GM20000 (cell line): ENCODE measurements around the gene TMEM203.

ENCODE experiments used
- DNase-seq: peaks from one replicate; pipeline ENCODE4 v3.0.0; 2012; ENCODE audit warnings: low spot score
- CTCF ChIP-seq: IDR thresholded peaks from 2 replicates; pipeline ENCODE4 v1.5.1; 2012; ENCODE audit warnings: mild to moderate bottlenecking, control low read depth; ENCODE audit errors: extremely low read depth, missing control alignments

Gene TMEM203

GRCh38 chr9:137201205-137201868 is 4.1 kb downstream of the TMEM203 start:
- DNase-seq = no peak
- TF ChIP-seq CTCF = no peak

- TF ChIP-seq CTCF = no peak
- DNase-seq = peak; percentile 100
These were observed 4.9 kb downstream of the TMEM203 start, which contains the start of gene TPRN for GRCh38 chr9:137200311-137201204. TPRN (minus strand) TSS chr9:137200741; CDS start chr9:137200711, 30 bp downstream.

- TF ChIP-seq CTCF = no peak
- no peak for DNase-seq
These were observed 5.9 kb downstream of the TMEM203 start for GRCh38 chr9:137199411-137200121.

GRCh38 chr9:137198902-137199283 is 6.6 kb downstream of the TMEM203 start:
- DNase-seq = no peak
- TF ChIP-seq CTCF = no peak

- no peak for TF ChIP-seq CTCF
- no peak for DNase-seq
These were observed 7.2 kb downstream of the TMEM203 start for GRCh38 chr9:137198051-137198901.

- TF ChIP-seq CTCF = no peak
- no peak for DNase-seq
These were observed 9.8 kb downstream of the TMEM203 start for GRCh38 chr9:137195525-137196220.
